ENCODE results near the gene PLEKHH1. TPM values are rescaled to one million over a fixed set of nuclear protein-coding genes. Genes with fewer than 3 reads are reported as not detected.

PLEKHH1 gene
- total RNA-seq, 4 donors from 2014 or later, result 1.3 to 9.0 (median 4.9) TPM

DNA sequence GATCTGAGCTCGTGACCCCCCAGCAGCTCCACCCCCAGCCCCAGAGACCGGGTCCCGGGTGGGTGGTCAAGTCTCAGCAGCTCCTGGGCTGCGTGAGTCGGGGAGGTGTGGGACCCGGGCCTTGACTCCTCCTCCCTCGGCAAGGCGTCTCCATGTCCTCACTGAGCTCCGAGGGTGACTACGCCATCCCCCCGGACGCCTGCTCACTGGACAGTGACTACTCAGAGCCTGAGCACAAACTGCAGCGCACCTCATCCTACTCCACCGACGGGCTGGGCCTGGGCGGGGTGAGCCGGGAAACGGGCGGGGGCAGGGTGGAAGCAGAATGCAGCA is 38.9 kb downstream of the PLEKHH1 start:
- TF ChIP-seq, protein P1, sequence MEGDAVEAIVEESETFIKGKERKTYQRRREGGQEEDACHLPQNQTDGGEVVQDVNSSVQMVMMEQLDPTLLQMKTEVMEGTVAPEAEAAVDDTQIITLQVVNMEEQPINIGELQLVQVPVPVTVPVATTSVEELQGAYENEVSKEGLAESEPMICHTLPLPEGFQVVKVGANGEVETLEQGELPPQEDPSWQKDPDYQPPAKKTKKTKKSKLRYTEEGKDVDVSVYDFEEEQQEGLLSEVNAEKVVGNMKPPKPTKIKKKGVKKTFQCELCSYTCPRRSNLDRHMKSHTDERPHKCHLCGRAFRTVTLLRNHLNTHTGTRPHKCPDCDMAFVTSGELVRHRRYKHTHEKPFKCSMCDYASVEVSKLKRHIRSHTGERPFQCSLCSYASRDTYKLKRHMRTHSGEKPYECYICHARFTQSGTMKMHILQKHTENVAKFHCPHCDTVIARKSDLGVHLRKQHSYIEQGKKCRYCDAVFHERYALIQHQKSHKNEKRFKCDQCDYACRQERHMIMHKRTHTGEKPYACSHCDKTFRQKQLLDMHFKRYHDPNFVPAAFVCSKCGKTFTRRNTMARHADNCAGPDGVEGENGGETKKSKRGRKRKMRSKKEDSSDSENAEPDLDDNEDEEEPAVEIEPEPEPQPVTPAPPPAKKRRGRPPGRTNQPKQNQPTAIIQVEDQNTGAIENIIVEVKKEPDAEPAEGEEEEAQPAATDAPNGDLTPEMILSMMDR (IDR thresholded peaks at IDR 0.05; ENCODE audit: low read depth), result no peak

- TF ChIP-seq, protein P1 (IDR thresholded peaks at IDR 0.05; ENCODE audit: low read depth), result no peak
Measured at GRCh38 chr14:67572608-67573007, 39.5 kb downstream of the PLEKHH1 start.

DNA sequence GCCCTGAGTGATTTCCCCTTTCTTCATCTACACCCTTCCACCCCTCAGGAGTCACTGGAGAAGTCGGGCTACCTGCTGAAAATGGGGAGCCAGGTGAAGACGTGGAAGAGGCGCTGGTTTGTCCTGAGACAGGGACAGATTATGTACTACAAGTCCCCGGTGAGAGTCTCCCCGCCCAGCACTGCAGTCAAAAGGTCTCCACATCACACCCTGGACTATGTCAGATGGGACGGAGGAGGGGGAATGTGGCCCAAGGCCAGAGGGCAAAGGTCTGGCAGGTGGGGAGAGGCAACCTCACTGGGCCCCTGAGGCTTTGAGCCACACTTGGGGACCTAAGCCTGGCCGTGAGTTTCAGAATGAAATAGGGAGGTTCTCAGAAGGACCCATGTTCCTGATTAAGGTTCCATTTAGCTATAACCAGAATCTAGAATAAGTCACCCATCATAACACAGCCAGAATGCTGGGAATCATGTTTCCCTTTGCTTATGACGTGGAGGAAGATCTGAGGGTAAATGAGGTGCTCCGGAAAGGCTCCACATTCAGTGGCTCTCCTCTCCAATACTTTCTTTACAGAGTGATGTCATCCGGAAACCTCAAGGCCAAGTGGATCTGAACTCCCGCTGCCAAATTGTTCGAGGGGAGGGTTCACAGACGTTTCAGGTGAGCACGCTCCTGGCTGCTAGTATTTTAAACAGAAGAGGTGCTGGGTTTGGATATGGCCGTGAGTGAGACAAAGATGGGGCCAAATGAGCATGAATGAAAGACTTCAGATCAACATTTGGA is 40.3 kb downstream of the PLEKHH1 start:
- TF ChIP-seq, protein P1 (IDR thresholded peaks at IDR 0.05; ENCODE audit: low read depth), result no peak

- TF ChIP-seq, protein P1 (IDR thresholded peaks at IDR 0.05; ENCODE audit: low read depth), result no peak
Measured at GRCh38 chr14:67574156-67574555, 41.1 kb downstream of the PLEKHH1 start.

- TF ChIP-seq, protein P1 (IDR thresholded peaks at IDR 0.05; ENCODE audit: low read depth), result no peak
Measured at GRCh38 chr14:67574806-67575205, 41.7 kb downstream of the PLEKHH1 start.

DNA sequence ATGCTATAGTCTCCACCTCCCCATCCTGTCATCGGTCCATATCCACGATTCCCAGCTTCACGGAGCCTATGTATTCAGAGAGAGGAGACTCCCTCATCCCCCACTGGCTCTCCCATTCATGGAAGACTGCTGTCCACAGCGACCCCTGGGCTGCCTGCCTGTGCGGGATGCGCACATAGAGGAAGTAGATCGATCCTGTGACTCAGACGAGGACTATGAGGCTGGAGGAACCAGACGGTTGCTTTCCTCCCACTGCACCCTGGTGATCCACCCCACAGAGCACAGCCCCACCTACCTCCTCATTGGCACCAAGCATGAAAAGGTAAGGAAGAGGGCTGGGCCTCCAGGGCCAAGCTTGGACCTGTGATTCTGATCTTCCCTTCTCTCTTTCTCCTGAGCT is 42.6 kb downstream of the PLEKHH1 start:
- TF ChIP-seq, protein P1 (IDR thresholded peaks at IDR 0.05; ENCODE audit: low read depth), result no peak

- TF ChIP-seq, protein P1 (IDR thresholded peaks at IDR 0.05; ENCODE audit: low read depth), result no peak
Measured at GRCh38 chr14:67576216-67576955, 43.3 kb downstream of the PLEKHH1 start.

Data from subcutaneous adipose tissue (tissue), 4 donors.